ENCODE measurements around the gene ARHGAP24. TPM values are rescaled to one million over a fixed set of nuclear protein-coding genes. Genes with fewer than 3 reads are reported as not detected.

The ARHGAP24 gene
- total and polyA plus RNA-seq, 2 of the 13 experiments (the other 11 are each of a cell fraction or from before 2014, with no cell fraction given), result 0.07 to 0.55 TPM

GRCh38 chr4:85475631-85476233 is 782 bp downstream of the ARHGAP24 start:
- FAIRE-seq (no peak), ATAC-seq (no peak), DNase-seq (ENCODE audit: low spot score) (no peak)
- 5% methylated on average over 14 of the region's 21 CpGs for WGBS (ENCODE audit: low lambda C conversion rate)
- H3K4me2 ChIP-seq (ENCODE audit: low read depth, low read length), result 0 out of 2 replicates have a peak overlapping the region, but pooled peaks have one; percentile 71
- H3K27me3 ChIP-seq (ENCODE audit: control insufficient read depth in 1 of 2, insufficient read depth in 2 of 2, low read length in 2 of 2), result peaks cover 0 to 12% of the 10 kb centered on the region in 2 experiments; a peak in 1 of 5 replicates
- no peaks in the 10 kb centered on the region for H3K36me3 ChIP-seq (replicated peaks in 1 of 2; ENCODE audit: control insufficient read depth in 1 of 2, insufficient read depth in 2 of 2, low read length in 2 of 2)
- intact Hi-C loops (cut with micrococcal nuclease; ENCODE audit: unreplicated experiment) (loop anchor here (5.0 kb wide), 1 partner anchor 37 kb away; no protein-coding TSS in a partner anchor), in situ Hi-C loops (cut with HindIII; ENCODE audit: extremely low pct_ligation_motif_present, low pct_unique_long_range_greater_than_20kb) (no loop called here)
- no peak overlapping the region for H3K27ac ChIP-seq (ENCODE audit: extremely low read length, insufficient read depth, low read length)
- no peak overlapping the region for H3K9ac ChIP-seq (ENCODE audit: insufficient read depth, low read depth, low read length)
- ChIA-PET POLR2A (no interaction called here), CTCF (ENCODE audit: low intra/inter-chr PET ratio, low total read pairs) (no interaction called here)
- H3K79me2 ChIP-seq (ENCODE audit: insufficient read depth, low read length), result no peaks in the 10 kb centered on the region
- H3K9me3 ChIP-seq (ENCODE audit: low read length), result no peaks in the 10 kb centered on the region
- BruUV-seq (replicated peaks), result no TSS peak
- no peaks in the 10 kb centered on the region for H4K20me1 ChIP-seq (ENCODE audit: insufficient read depth, low read length)
- H3K4me1 ChIP-seq (ENCODE audit: insufficient read depth, low read length), result peaks cover 11% of the 10 kb centered on the region
- no peak overlapping the region for H2AFZ ChIP-seq (ENCODE audit: low read length)
- peak overlapping the region in 2 of 3 experiments; percentile 47 to 65; a peak in 2 of 6 replicates for H3K4me3 ChIP-seq (replicated peaks in 1 of 3; ENCODE audit: insufficient read depth in 1 of 3, low read depth in 2 of 3, low read length in 3 of 3)
- TF ChIP-seq POGZ (CRISPR knock-in tag; IDR thresholded peaks at IDR 0.05) (no peak), ZNF720 (CRISPR knock-in tag; IDR thresholded peaks at IDR 0.05) (no peak), CEBPB (IDR thresholded peaks at IDR 0.05; ENCODE audit: borderline replicate concordance, low read depth, low read length) (no peak), ATF4 (CRISPR knock-in tag; IDR thresholded peaks at IDR 0.05) (no peak), ZNF616 (CRISPR knock-in tag; IDR thresholded peaks at IDR 0.05; ENCODE audit: low read depth) (no peak), ZNF773 (CRISPR knock-in tag; IDR thresholded peaks at IDR 0.05; ENCODE audit: borderline replicate concordance) (no peak), NFYC (CRISPR knock-in tag; IDR thresholded peaks at IDR 0.05) (no peak), NFKBIZ (CRISPR knock-in tag; IDR thresholded peaks at IDR 0.05) (no peak), MXD3 (CRISPR knock-in tag; IDR thresholded peaks at IDR 0.05) (no peak), RAD21 (CRISPR knock-in tag; IDR thresholded peaks at IDR 0.05) (no peak), ZNF878 (CRISPR knock-in tag; IDR thresholded peaks at IDR 0.05) (no peak), DMTF1 (CRISPR knock-in tag; IDR thresholded peaks at IDR 0.05) (no peak), MIER2 (CRISPR knock-in tag; IDR thresholded peaks at IDR 0.05) (no peak), SMAD3 (CRISPR knock-in tag; IDR thresholded peaks at IDR 0.05) (no peak)
- TF ChIP-seq, protein P1, sequence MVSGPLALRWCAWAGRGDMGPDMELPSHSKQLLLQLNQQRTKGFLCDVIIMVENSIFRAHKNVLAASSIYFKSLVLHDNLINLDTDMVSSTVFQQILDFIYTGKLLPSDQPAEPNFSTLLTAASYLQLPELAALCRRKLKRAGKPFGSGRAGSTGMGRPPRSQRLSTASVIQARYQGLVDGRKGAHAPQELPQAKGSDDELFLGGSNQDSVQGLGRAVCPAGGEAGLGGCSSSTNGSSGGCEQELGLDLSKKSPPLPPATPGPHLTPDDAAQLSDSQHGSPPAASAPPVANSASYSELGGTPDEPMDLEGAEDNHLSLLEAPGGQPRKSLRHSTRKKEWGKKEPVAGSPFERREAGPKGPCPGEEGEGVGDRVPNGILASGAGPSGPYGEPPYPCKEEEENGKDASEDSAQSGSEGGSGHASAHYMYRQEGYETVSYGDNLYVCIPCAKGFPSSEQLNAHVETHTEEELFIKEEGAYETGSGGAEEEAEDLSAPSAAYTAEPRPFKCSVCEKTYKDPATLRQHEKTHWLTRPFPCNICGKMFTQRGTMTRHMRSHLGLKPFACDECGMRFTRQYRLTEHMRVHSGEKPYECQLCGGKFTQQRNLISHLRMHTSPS (CRISPR knock-in tag; IDR thresholded peaks at IDR 0.05; ENCODE audit: low read depth), result no peak
- TF ChIP-seq, protein P2, sequence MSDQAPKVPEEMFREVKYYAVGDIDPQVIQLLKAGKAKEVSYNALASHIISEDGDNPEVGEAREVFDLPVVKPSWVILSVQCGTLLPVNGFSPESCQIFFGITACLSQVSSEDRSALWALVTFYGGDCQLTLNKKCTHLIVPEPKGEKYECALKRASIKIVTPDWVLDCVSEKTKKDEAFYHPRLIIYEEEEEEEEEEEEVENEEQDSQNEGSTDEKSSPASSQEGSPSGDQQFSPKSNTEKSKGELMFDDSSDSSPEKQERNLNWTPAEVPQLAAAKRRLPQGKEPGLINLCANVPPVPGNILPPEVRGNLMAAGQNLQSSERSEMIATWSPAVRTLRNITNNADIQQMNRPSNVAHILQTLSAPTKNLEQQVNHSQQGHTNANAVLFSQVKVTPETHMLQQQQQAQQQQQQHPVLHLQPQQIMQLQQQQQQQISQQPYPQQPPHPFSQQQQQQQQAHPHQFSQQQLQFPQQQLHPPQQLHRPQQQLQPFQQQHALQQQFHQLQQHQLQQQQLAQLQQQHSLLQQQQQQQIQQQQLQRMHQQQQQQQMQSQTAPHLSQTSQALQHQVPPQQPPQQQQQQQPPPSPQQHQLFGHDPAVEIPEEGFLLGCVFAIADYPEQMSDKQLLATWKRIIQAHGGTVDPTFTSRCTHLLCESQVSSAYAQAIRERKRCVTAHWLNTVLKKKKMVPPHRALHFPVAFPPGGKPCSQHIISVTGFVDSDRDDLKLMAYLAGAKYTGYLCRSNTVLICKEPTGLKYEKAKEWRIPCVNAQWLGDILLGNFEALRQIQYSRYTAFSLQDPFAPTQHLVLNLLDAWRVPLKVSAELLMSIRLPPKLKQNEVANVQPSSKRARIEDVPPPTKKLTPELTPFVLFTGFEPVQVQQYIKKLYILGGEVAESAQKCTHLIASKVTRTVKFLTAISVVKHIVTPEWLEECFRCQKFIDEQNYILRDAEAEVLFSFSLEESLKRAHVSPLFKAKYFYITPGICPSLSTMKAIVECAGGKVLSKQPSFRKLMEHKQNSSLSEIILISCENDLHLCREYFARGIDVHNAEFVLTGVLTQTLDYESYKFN (CRISPR knock-in tag; conservative IDR thresholded peaks at IDR 0.05), result no peak

Data from HepG2 (cell line).